ENCODE data around the gene RHEB. TPM values are rescaled to one million over a fixed set of nuclear protein-coding genes. Genes with fewer than 3 reads are reported as not detected.

Gene RHEB
- total RNA-seq, 2 experiments from 2014 or later, result 57.6 to 93.2 TPM

GRCh38 chr7:151494298-151495284 lies 25.1 kb downstream of the RHEB start:
- H3K79me2 ChIP-seq (ENCODE audit: insufficient read depth, low read depth, low read length), result peaks cover 98% of the 10 kb centered on the region
- H3K36me3 ChIP-seq (ENCODE audit: insufficient read depth, low read length), result peaks cover 51% of the 10 kb centered on the region
- peaks cover 53% of the 10 kb centered on the region for H4K20me1 ChIP-seq (ENCODE audit: insufficient read depth, low read length)
- intact Hi-C loops (cut with micrococcal nuclease; ENCODE audit: unreplicated experiment), result no loop called here
- TF ChIP-seq EZH2phosphoT487 (IDR thresholded peaks at IDR 0.05; ENCODE audit: borderline replicate concordance, low read depth, low read length) (no peak), CTCF (conservative IDR thresholded peaks at IDR 0.05; ENCODE audit: low read length) (no peak)
- H3K4me2 ChIP-seq (ENCODE audit: low read length), result no peak overlapping the region
- no peaks in the 10 kb centered on the region for H3K9me2 ChIP-seq (ENCODE audit: insufficient read depth, low read length)
- no peak overlapping the region for H3K4me3 ChIP-seq (ENCODE audit: low read depth, low read length, poor library complexity, severe bottlenecking)
- CTCF ChIA-PET (ENCODE audit: unreplicated experiment), result no interaction called here
- BruUV-seq (replicated peaks), result TSS peak; percentile 17
- no peak for DNase-seq (ENCODE audit: low spot score)
- no peaks in the 10 kb centered on the region for H3K9me3 ChIP-seq (ENCODE audit: low read length)
- no peak overlapping the region for H3K27ac ChIP-seq (ENCODE audit: low read depth, low read length, poor library complexity, severe bottlenecking)
- no peaks in the 10 kb centered on the region for H3K4me1 ChIP-seq (ENCODE audit: insufficient read depth, low read length, poor library complexity, severe bottlenecking)
- no peak overlapping the region for H2AFZ ChIP-seq (ENCODE audit: low read length)
- POLR2A ChIA-PET, result no interaction called here

GRCh38 chr7:151493083-151493482 lies 26.6 kb downstream of the RHEB start:
- no peak overlapping the region for H3K27ac ChIP-seq (ENCODE audit: low read depth, low read length, poor library complexity, severe bottlenecking)
- peaks cover 40% of the 10 kb centered on the region for H4K20me1 ChIP-seq (ENCODE audit: insufficient read depth, low read length)
- no peak overlapping the region for H3K4me3 ChIP-seq (ENCODE audit: low read depth, low read length, poor library complexity, severe bottlenecking)
- intact Hi-C loops (cut with micrococcal nuclease; ENCODE audit: unreplicated experiment), result no loop called here
- no TSS peak for BruUV-seq (replicated peaks)
- peaks cover 83% of the 10 kb centered on the region for H3K79me2 ChIP-seq (ENCODE audit: insufficient read depth, low read depth, low read length)
- H3K4me2 ChIP-seq (ENCODE audit: low read length), result no peak overlapping the region
- TF ChIP-seq EZH2phosphoT487 (IDR thresholded peaks at IDR 0.05; ENCODE audit: borderline replicate concordance, low read depth, low read length) (no peak), CTCF (conservative IDR thresholded peaks at IDR 0.05; ENCODE audit: low read length) (no peak)
- H3K9me3 ChIP-seq (ENCODE audit: low read length), result no peaks in the 10 kb centered on the region
- ChIA-PET POLR2A (interaction anchor here (1.0 kb wide), 1 partner anchor 8 kb away, joined by 3 read pairs; no protein-coding TSS in a partner anchor), CTCF (ENCODE audit: unreplicated experiment) (no interaction called here)
- H3K36me3 ChIP-seq (ENCODE audit: insufficient read depth, low read length), result peaks cover 60% of the 10 kb centered on the region
- H2AFZ ChIP-seq (ENCODE audit: low read length), result no peak overlapping the region
- H3K4me1 ChIP-seq (ENCODE audit: insufficient read depth, low read length, poor library complexity, severe bottlenecking), result no peaks in the 10 kb centered on the region
- DNase-seq (ENCODE audit: low spot score), result no peak
- no peaks in the 10 kb centered on the region for H3K9me2 ChIP-seq (ENCODE audit: insufficient read depth, low read length)

GRCh38 chr7:151491859-151492258 lies 27.8 kb downstream of the RHEB start:
- H3K79me2 ChIP-seq (ENCODE audit: insufficient read depth, low read depth, low read length), result peaks cover 71% of the 10 kb centered on the region
- no peak for TF ChIP-seq CTCF (conservative IDR thresholded peaks at IDR 0.05; ENCODE audit: low read length)
- no peak for TF ChIP-seq EZH2phosphoT487 (IDR thresholded peaks at IDR 0.05; ENCODE audit: borderline replicate concordance, low read depth, low read length)
- ChIA-PET CTCF (ENCODE audit: unreplicated experiment) (no interaction called here), POLR2A (interaction anchor here (1.4 kb wide), 1 partner anchor 9 kb away, joined by 4 read pairs; no protein-coding TSS in a partner anchor)
- no peak overlapping the region for H3K4me2 ChIP-seq (ENCODE audit: low read length)
- H2AFZ ChIP-seq (ENCODE audit: low read length), result no peak overlapping the region
- no peak overlapping the region for H3K27ac ChIP-seq (ENCODE audit: low read depth, low read length, poor library complexity, severe bottlenecking)
- intact Hi-C loops (cut with micrococcal nuclease; ENCODE audit: unreplicated experiment), result no loop called here
- H3K4me1 ChIP-seq (ENCODE audit: insufficient read depth, low read length, poor library complexity, severe bottlenecking), result no peaks in the 10 kb centered on the region
- no TSS peak for BruUV-seq (replicated peaks)
- no peak for DNase-seq (ENCODE audit: low spot score)
- H3K9me3 ChIP-seq (ENCODE audit: low read length), result no peaks in the 10 kb centered on the region
- no peak overlapping the region for H3K4me3 ChIP-seq (ENCODE audit: low read depth, low read length, poor library complexity, severe bottlenecking)
- peaks cover 29% of the 10 kb centered on the region; the same call in 1 of the 2 replicates for H4K20me1 ChIP-seq (ENCODE audit: insufficient read depth, low read length)
- H3K9me2 ChIP-seq (ENCODE audit: insufficient read depth, low read length), result no peaks in the 10 kb centered on the region
- H3K36me3 ChIP-seq (ENCODE audit: insufficient read depth, low read length), result peaks cover 60% of the 10 kb centered on the region

Data from OCI-LY7 (cell line).